Panc1 (cell line): ENCODE results near the gene DCAF4.

Source experiments
- CTCF ChIP-seq: fragments of 450-650 bp; IDR thresholded peaks from 2 replicates; pipeline ENCODE4 v1.5.1; 2017; ENCODE audit warnings: mild to moderate bottlenecking
- POLR2AphosphoS5 ChIP-seq: IDR thresholded peaks from 2 replicates; pipeline ENCODE4 v1.6.1; 2012; ENCODE audit warnings: mild to moderate bottlenecking, low read depth, low read length, moderate library complexity

GRCh38 chr14:73008501-73008900, 82.2 kb downstream of the DCAF4 start:
- TF ChIP-seq CTCF (no peak), POLR2AphosphoS5 (no peak)
